GM08714 (cell line): ENCODE results near the gene ASPA.

ENCODE experiments used
- H3K4me3 ChIP-seq: fragments of 200-500 bp; sonication (Bioruptor generic); 2 replicates; pipeline ENCODE4 v1.5.1; 2014; ENCODE audit warnings: mild to moderate bottlenecking, low read length, inconsistent platforms
- ZNF274 ChIP-seq: IDR thresholded peaks from 2 replicates; pipeline ENCODE4 v1.6.1; 2012; ENCODE audit warnings: mild to moderate bottlenecking, low read depth, low read length

The ASPA gene

DNA sequence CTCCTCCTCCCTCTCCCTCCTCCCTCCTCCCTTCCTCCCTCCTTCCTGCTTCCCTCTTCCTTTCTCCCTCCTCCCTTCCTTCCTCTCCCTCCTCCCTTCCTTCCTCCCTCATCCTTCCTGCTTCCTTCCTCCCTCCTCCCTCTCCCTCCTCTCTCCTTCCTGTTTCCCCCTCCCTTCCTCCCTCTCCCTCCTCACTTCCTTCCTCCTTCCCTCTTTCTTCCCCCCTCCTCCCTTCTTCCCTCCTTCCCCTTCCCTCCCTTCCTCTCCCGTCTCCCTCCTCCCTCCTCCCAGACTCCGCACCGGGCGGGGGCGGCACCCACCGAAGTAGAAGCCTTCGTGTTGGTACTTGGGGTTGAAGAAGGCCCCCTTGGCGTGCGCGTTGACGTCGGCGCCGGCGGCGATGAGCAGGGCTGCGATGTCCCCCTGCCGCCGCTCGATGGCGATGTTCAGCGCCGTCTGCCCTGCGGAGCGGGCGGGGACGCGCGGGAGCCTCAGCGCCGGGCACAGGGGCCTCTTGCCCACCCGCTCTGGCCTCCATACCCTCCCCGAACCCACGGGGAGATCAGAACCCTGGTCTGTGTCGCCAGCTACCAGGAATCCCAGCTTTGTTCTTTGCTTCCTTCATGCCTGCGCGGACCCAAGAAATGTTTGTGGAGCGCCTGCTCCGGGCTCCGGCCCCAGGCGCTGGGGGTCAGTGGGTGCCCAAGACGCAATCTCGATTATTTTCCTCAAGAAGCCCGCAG, 59.6 kb downstream of the ASPA start:
- TF ChIP-seq ZNF274: no peak
- no peak overlapping the region for H3K4me3 ChIP-seq

DNA sequence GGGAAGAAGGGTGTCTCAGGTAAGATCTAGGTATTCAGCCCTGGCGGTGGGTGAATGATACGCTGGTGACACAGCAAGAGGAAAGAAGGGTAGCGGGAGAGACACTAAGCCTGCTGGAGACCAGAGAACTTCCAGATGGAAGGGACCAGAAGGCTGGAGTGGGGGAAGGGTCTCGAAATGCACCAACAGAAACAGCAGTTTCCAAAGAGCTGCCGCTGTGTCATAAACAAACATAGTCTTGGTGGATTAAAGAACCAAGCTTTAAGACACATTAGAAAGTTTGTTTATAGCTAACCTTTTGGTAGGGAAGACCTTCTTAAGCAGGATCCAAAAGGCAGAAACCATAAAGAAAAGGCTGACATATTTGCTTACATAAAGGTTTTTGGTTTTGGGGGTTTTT, 60.9 kb downstream of the ASPA start:
- H3K4me3 ChIP-seq: no peak overlapping the region
- TF ChIP-seq ZNF274: no peak

DNA sequence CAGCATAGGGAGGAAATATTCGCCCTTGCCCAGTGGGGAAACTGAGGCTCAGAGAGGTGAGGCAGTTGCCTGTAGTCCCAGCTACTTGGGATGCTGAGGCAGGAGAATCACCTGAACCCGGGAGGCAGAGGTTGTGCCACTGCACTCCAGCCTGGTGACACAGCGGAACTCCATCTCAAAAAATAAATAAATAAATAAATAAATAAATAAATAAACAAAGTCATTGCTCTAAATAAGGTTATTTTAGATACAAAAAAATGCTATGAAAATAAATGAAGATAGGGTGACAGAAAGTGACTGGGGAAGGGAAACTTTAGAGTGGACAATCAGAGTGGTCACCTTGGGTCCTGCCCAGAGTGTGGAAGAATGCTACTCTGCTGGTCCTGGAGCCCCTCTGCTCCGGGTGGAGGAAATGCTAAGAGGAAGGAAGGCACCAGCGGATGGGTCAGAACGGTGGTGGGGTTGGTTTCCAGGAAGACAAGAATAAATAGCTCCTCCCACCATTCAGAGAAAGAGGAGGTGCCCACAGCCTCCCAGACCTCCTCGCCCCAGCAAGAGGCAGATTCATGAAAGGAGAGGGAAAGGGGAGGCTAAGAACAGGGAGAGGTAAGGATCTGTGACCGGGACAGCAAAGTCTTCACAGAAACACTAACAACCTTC, 64.2 kb downstream of the ASPA start:
- no peak overlapping the region for H3K4me3 ChIP-seq
- TF ChIP-seq ZNF274: no peak

DNA sequence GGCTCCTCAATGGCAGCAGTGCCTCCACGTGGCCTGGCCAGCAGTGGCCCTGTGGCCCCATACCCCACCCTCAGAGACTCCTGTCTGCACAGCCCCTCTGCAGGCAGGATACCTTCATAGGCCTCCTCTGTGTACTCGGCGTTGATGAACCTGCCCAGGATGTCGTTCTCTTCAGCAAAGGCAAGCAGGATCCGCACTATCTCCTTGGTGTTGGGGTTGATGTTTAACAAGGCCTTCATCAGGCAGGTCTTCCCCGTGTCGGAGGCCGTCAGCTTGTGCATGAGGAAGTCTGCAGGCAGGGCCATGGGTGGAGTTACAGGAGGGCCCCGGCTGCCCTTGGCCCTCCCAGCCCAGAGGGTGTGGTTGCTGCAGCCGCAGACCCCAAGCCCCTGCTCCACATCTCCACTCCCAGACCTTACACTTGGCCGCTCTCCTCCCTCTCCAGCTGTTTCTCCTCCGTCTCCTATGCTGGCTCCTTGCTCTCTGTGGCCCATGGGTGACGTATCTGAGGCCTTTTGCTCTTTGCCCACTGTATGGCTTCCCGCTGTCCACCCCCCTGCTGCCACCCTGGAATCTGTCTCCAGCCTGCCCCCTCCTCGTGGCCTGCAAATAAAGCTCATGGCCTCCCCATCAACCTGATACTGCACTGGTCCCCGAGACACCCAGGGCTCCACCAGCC, 66.8 kb downstream of the ASPA start:
- no peak overlapping the region for H3K4me3 ChIP-seq
- no peak for TF ChIP-seq ZNF274

DNA sequence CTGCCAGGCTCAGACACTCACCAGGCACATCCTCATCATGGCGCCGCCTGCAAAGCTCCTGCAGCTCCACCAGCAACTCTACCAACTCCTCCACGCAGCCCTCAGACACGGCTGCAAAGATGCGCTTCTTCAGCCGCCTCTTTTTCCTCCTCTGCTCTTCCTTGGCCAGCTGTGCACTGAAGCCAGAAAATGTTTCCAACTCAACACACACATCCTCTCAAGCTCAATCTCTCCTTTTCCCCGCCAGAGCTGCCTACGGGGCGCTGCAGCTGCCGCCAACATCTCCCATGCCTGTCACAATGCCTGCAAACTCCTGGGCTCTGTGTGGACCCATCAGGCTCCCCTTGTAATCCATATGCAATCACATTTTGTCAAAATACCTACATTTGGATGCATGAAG, 67.7 kb downstream of the ASPA start:
- no peak for TF ChIP-seq ZNF274
- H3K4me3 ChIP-seq: no peak overlapping the region

DNA sequence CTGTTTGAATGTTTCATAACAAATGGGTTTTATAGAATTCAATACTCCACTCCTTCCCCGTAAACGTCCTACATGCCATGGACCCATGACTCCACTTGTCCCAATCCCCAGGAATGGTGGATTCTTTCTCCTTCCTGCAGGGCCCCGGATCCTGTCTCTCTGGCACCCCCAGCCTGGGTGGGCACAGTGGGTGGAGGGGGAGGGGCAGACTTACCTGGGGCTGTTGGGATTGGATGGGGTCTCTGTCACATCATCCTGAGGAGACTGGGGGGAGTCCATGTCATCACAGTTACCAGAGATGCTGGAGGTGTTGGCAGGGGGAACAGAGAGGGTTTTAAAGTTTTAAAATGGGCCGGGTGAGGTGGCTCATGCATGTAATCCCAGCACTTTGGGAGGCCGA, 68.6 kb downstream of the ASPA start:
- H3K4me3 ChIP-seq: no peak overlapping the region
- no peak for TF ChIP-seq ZNF274

DNA sequence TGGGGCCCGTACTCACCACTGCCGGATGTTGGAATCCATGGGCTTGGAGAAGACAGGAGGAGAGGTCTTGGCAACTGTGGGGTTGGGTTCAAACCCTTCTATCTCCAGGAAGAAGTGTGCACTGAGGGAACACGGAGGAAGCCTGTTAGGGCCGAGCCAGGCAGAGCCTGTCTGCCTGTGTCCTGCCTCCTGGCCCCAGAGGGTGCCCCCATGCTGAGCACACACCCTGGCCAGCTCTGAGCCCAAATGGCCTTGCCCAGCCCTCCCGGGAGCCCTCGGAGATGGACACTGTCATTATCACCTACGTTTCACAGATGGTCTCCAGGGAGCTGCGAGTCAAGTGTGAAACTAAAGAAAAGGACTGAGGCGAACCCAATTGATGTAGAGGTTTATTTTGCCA, 69.4 kb downstream of the ASPA start:
- no peak for TF ChIP-seq ZNF274
- no peak overlapping the region for H3K4me3 ChIP-seq

DNA sequence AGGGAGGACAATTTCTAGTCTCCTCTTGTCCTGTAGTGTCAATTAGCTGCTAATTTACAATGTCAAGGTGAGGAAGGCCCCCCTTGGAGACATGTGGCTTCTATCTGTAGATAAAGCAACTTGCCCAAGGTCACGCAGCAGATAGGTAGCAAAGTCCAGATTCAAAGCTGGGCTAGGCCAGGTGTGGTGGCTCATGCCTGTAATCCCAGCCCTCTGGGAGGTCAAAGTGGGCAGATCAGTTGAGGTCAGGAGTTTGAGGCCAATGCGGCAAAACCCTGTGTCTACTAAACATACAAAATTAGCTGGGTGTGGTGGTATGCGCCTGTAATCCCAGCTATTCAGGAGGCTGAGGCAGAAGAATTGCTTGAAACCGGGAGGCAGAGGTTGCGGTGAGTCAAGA, 70.7 kb downstream of the ASPA start:
- TF ChIP-seq ZNF274: no peak
- H3K4me3 ChIP-seq: no peak overlapping the region

DNA sequence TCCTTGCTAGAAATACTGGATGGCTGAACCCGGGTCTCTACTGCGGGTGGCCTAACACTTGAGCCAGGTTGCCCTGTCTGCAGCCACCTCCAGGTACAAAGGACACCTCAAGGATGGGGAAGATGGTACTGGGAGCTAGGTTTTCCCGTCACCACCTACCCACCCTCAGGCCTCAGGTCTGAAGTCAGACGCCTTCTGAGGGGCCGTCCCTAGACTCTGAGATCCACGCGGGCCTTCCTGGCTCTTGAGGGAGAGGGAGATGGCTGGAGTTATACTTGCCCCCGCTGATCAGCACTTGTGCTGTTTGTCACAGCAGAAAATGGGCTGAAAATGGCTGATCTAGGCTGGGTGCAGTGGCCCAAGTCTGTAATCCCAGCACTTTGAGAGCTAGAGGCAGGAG, 71.2 kb downstream of the ASPA start:
- no peak for TF ChIP-seq ZNF274
- H3K4me3 ChIP-seq: no peak overlapping the region

DNA sequence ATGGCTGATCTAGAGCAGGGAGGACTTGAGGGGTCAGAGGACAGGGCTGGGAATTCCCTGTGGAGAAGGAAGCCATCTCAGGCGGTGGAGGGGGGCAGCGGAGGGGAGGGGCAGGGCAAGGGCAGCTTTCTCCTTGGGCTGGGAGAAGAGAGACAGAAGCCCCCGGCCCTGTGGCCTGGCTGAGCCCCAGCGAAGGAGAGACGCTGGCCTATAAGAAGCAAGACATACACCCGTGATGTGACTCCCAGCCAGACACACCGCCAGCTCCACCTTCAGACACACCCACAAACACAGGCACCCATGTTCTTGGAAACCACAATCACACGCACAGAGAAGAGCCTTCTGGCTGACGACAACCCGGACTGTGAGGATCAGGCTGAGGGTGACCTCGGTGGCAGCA, 71.8 kb downstream of the ASPA start:
- no peak for TF ChIP-seq ZNF274
- no peak overlapping the region for H3K4me3 ChIP-seq

DNA sequence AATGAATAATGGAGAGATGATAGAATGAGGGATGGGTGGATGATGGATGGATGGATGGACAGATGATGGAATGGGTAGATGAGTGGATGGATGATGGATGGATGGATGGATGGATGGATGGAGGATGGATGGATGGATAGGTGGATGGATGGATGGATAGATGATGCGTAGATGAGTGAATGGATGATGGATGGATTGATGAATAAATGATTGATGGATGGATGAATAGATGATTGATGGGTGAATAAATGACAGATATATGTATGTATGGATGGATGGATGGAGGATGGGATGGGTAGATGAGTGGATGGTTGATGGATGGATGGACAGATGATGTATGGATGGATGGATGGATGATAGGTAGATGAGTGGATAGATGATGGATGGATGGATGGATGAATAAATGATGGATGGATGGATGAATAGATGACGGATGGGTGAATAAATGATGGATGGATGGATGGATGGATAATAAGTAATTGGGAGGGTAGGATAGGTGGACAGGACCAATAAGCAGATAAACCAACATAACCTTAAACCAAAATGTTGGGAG, 73.9 kb downstream of the ASPA start:
- no peak for TF ChIP-seq ZNF274
- no peak overlapping the region for H3K4me3 ChIP-seq

DNA sequence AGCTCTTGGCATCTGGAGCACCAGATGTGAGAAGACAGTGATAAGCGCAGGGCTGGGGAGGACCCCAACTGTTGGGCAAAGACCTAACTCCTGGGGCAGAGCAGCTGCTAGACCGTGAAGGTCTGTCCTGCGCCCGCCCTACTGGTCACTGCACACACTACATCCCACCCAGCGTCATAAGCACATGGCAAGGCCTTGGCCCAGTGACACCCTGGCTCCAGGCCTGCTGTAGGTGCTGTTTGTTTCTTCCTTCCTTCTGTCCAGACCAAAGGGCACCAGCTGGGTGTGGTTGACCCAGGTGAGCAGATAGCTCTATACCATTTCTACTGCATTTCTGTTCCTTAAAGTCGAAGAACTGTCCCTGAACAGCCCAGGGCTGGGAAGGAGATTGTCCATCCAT, 75.4 kb downstream of the ASPA start:
- no peak overlapping the region for H3K4me3 ChIP-seq
- no peak for TF ChIP-seq ZNF274

DNA sequence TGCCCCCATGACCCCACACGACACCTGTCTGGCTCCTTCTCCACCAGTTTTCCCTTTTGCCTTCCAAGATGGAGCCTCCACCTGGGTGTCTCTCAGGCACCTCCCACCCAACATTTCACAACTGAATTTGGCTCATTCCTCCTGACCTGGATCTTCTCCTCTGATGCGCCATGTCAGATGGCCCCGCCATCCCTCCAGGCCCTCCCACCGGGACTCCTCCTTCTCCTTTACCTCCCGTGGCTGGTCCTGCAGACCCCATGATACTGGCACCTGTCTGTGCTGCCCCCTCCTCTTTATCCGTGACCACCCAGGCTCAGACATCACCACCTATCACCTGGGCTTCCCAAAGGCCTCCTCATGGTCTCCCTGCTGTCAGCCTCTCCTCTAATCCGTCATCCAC, 77.1 kb downstream of the ASPA start:
- no peak overlapping the region for H3K4me3 ChIP-seq
- TF ChIP-seq ZNF274: no peak
